GM13977 (cell line): ENCODE data around the gene RPAP2.
"Not testable (repeated sequence)": the region's sequence is repeated elsewhere in the genome, so short reads cannot be mapped to it uniquely, and the experiment has no call there.

Source experiments
- DNase-seq: peaks from one replicate; pipeline ENCODE4 v3.0.0; 2012; ENCODE audit warnings: low spot score
- CTCF ChIP-seq: IDR thresholded peaks from 2 replicates; pipeline ENCODE4 v1.5.1; 2012; ENCODE audit warnings: mild to moderate bottlenecking, control low read depth; ENCODE audit not compliant: insufficient read depth; ENCODE audit errors: extremely low read depth, missing control alignments
- in situ Hi-C: fragments of 300-500 bp; cut with MboI; formaldehyde crosslinking; loops from one replicate; pipeline ENCODE4 v1.12.0; 2022; ENCODE audit warnings: low sequenced_read_pairs, low pct_unique_long_range_greater_than_20kb, mixed read lengths, inconsistent platforms; ENCODE audit not compliant: unreplicated experiment

The RPAP2 gene

GRCh38 chr1:92340154-92340553 is 41.3 kb downstream of the RPAP2 start:
- no peak for DNase-seq
- in situ Hi-C loops: no loop called here
- no peak for TF ChIP-seq CTCF

GRCh38 chr1:92342401-92342800 is 43.5 kb downstream of the RPAP2 start:
- no peak for TF ChIP-seq CTCF
- no peak for DNase-seq
- in situ Hi-C loops: no loop called here

GRCh38 chr1:92343061-92343460 is 44.2 kb downstream of the RPAP2 start:
- in situ Hi-C loops: no loop called here
- TF ChIP-seq CTCF: no peak
- DNase-seq: no peak

GRCh38 chr1:92346866-92347640 is 48.2 kb downstream of the RPAP2 start:
- no peak for DNase-seq
- in situ Hi-C loops: no loop called here
- no peak for TF ChIP-seq CTCF

- in situ Hi-C loops: no loop called here
- DNase-seq: no peak
- no peak for TF ChIP-seq CTCF
Measured at GRCh38 chr1:92352856-92353255, 54.0 kb downstream of the RPAP2 start.

- DNase-seq: no peak
- in situ Hi-C loops: no loop called here
- no peak for TF ChIP-seq CTCF
Measured at GRCh38 chr1:92354259-92354658, 55.4 kb downstream of the RPAP2 start.

- DNase-seq: no peak
- TF ChIP-seq CTCF: no peak
- in situ Hi-C loops: no loop called here
Measured at GRCh38 chr1:92356956-92357355, 58.1 kb downstream of the RPAP2 start.

- in situ Hi-C loops: not testable (repeated sequence)
Measured at GRCh38 chr1:92359382-92359781, 60.5 kb downstream of the RPAP2 start.

More at GRCh38 chr1:92359382-92359781, 60.5 kb downstream of the RPAP2 start:
- not testable (repeated sequence) for DNase-seq
